HG03097 (cell line): ENCODE measurements around the gene CASKIN2.

Source experiments
- ATAC-seq: cut with Tn5 transposase; IDR thresholded peaks from one replicate; pipeline ENCODE4 v1.9.1; 2021; ENCODE audit not compliant: unreplicated experiment, low FRiP score

CASKIN2 gene, protein sequence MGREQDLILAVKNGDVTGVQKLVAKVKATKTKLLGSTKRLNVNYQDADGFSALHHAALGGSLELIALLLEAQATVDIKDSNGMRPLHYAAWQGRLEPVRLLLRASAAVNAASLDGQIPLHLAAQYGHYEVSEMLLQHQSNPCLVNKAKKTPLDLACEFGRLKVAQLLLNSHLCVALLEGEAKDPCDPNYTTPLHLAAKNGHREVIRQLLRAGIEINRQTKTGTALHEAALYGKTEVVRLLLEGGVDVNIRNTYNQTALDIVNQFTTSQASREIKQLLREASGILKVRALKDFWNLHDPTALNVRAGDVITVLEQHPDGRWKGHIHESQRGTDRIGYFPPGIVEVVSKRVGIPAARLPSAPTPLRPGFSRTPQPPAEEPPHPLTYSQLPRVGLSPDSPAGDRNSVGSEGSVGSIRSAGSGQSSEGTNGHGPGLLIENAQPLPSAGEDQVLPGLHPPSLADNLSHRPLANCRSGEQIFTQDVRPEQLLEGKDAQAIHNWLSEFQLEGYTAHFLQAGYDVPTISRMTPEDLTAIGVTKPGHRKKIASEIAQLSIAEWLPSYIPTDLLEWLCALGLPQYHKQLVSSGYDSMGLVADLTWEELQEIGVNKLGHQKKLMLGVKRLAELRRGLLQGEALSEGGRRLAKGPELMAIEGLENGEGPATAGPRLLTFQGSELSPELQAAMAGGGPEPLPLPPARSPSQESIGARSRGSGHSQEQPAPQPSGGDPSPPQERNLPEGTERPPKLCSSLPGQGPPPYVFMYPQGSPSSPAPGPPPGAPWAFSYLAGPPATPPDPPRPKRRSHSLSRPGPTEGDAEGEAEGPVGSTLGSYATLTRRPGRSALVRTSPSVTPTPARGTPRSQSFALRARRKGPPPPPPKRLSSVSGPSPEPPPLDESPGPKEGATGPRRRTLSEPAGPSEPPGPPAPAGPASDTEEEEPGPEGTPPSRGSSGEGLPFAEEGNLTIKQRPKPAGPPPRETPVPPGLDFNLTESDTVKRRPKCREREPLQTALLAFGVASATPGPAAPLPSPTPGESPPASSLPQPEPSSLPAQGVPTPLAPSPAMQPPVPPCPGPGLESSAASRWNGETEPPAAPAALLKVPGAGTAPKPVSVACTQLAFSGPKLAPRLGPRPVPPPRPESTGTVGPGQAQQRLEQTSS (N-terminal part only)

DNA sequence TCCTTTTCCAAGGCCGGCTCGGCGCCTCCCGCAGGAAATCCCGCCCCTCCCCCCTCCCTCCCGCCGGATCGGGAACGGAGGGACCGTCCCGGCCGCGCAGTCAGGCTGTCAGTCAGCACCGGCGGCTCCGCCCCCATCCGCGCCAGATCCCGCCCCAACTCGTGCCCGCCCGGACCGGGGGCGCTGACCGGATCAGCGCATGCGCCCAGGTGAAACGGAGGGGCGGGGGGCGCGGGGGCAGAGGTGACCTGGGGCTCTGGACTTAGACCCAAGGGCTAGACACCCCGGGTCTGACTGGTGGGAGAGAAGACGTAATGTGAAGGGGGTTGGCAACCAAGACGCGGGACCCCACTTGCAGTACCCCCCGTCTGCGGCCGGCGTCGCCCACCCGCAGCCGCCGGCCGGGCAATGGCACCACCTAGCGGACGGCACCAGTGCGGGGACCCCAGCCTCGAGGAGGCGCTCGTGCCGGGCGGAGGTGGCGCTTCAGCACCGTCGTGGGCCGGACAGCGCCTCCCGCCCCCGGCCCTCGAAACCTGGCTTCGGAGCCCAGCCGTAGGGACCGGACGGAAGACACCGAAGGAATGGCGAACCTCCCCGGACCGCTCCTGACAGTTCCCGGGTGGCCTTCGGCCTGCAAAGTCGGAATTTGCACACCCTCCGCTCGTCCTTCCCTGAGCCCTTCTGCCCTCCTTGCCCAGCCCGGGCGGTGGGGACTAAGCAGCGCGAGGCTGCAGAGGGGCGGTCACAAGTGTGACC, at the start of gene CASKIN2:
CASKIN2 (minus strand) TSS at position 42 of the 759 bp plus-strand sequence. CDS start 1,733 bp downstream, outside the sequence.
- ATAC-seq = peak; percentile 46

DNA sequence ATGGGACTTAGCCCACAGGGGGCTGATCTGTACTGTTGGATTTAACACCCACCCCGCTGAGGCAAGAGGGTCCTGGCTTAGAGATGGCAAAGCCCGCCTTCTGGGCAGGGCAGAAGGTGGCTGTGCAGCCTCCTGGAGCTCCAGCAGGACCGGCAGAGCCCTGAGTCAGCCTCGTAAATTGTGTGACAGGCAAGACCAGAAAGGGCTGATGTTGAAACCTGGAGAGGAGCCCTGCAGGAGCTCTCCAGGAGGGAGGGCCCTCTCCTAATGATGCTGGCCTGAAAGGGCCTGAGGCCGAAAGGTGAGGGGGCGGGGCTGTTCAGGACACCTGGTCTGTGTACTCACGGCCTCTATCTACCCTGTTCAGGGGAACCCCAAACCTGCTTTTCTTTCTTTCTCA, 49.7 kb upstream of the CASKIN2 start:
- ATAC-seq = no peak

DNA sequence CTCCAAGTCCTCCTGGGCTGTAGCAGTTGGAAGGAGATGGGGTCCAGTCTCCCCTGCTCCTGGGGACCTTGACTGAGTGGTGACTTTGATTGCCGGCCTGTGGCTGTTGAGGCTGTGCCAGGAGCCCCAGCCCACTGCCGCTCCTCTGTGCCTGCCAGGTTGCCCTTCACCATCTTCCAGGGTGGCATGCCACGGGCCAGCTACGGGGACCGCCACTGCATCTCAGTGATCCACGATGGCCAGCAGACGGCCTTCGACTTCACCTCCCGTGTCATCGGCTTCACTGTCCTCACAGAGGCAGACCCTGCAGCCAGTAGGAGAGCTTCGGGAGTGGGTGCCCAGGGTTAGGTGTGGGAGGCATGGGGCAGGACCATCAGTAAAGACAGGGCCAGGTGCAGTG, 48.9 kb upstream of the CASKIN2 start:
- ATAC-seq = no peak

DNA sequence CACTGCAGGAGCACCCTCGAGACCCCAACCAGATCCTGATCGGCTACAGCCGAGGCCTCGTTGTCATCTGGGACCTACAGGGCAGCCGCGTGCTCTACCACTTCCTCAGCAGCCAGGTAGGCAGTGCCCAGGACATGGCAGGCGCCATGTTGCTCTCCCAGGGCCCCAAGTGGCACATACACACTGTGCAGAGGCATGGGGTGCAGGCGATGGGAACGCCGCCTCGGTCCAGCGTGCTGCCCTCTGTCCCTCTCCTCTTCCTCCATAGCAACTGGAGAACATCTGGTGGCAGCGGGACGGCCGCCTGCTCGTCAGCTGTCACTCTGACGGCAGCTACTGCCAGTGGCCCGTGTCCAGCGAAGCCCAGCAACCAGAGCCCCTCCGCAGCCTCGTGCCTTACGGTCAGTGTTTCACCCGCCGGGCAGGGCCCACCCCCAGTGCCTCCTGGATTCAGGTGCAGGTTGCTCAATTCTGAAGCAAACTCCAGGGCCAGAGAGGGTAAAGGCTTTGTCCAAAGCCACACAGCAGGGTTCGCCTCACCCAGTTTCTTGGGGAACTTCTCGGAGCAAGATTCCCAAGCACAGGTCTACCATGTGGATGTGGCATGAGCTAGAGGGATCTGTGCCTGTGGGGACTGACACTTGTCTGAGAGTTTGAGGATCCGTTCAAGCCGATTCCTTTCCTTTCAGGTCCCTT, 47.9 kb upstream of the CASKIN2 start:
- no peak for ATAC-seq

DNA sequence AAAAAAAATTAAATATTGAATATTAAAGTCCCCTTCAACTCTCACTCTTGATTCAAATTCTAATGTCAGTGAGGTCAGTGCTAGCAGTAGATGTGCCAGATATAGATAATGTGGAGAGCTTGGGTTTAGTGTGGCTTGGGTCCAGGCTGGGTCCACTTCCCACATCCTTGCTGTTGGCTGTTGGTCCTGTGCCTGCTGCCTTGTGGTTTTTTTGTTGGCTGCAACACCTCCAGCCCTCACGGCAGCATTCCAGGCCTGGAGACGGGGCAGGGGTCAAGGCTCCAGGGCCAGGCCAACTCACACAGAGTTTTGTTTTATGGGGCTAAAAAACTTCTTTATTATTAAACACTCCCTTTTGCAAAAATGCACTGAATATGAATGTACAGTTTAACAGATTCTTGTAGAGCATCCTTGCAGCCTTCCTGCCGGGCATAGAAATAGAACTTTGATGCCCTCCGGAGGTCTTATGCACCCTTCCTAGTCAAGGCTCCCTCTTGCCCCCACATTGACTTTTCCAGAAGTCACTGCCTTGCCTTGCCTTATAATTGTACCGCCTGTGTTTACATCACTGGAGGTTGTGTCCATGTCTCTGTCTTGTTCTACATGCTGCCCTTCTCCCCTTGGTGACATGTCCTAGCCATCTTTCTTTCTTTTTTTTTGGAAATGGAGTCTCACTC, 46.7 kb upstream of the CASKIN2 start:
- no peak for ATAC-seq

DNA sequence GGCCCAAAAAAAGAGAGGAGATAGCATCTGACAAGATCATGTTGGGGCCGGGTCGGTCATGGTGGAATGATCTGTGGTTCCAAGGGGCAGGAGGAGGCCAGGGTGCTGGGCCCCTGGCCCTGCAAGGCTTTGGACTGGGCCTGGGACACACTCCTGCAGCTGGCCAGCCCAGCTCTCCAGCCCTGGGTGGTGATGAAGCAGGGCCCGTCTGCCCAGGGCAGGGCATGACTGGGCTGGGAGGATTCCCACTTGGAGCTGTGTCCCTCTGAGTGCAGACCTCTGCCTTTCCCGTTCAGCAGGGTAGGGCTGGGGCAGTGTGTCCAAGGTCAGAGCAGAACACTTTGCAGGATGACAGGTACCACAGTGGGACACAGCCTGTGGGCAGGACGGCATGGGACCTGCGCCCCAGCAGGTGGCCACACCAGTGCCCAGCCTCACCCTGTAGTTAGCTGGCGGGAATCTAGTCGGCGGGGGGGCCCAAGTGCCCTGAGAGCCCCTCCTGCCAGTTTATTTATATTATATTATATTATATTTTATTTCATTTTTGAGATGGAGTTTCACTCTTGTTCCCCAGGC, 44.7 kb upstream of the CASKIN2 start:
- ATAC-seq = no peak

DNA sequence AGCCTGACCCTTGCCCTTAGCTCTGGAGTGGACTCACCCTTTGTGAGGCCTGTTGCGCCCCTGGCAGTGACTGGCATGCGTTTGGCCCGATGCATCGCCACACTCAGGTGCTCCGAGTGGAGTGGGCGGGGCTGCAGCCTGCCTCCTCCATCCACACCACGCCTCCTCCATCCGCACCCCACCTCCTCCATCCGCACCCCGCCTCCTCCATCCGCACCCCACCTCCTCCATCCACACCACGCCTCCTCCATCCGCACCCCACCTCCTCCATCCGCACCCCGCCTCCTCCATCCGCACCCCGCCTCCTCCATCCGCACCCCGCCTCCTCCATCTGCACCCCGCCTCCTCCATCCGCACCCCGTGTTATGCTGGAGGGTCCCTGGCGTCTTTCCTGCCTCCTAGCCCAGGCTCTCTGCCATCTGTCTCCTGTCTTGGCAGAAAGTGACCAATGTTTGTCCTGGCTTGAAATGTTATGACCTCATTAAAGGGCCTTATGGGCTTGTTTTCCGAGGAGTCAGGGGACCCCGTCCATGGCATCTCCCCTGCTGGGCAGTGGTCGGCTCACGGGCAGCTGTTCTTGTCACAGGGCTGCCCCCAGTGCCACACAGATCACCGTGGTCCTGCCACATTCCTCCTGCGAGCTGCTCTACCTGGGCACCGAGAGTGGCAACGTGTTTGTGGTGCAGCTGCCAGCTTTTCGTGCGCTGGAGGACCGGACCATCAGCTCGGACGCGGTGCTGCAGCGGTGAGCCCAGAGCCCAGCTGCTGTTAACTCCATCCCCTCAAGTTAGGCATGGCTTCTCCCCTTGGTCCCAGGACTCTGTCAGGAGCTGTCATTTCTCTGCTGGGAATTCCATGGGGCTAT, 43.6 kb upstream of the CASKIN2 start:
- no peak for ATAC-seq

DNA sequence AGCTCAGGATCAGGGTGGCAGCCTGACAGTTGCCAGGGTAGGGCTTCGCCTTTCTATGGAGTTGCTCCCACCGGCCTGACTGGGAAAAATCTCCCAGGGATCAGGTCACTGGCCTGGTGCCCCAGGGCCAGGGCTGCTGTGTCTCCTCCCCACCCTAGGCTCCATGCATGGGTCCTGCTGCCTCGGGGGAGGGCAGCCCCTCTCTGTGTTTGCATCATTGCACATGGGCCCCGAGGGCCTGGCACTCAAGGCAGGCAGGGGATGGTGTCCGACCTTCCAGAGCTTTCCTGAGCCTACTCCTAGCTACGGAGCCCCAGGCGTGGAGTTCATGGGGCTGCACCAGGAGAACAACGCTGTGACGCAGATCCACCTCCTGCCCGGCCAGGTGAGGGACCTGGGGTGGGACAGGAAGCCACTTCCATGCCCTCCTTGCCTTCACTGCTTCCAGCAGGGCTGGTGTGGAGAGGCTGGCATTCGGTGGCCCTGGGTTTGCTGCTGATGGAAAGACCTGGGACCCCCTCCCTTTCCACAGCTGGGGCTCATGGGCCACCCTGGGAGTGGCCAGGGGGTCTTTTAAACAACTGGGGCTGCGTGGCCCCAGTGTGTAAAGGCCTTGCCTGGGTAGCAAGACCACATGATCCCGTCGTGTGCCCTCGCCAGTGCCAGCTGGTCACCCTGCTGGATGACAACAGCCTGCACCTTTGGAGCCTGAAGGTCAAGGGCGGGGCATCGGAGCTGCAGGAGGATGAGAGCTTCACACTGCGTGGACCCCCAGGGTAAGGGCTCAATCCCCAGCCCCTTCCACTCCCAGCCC, 42.7 kb upstream of the CASKIN2 start:
- no peak for ATAC-seq

DNA sequence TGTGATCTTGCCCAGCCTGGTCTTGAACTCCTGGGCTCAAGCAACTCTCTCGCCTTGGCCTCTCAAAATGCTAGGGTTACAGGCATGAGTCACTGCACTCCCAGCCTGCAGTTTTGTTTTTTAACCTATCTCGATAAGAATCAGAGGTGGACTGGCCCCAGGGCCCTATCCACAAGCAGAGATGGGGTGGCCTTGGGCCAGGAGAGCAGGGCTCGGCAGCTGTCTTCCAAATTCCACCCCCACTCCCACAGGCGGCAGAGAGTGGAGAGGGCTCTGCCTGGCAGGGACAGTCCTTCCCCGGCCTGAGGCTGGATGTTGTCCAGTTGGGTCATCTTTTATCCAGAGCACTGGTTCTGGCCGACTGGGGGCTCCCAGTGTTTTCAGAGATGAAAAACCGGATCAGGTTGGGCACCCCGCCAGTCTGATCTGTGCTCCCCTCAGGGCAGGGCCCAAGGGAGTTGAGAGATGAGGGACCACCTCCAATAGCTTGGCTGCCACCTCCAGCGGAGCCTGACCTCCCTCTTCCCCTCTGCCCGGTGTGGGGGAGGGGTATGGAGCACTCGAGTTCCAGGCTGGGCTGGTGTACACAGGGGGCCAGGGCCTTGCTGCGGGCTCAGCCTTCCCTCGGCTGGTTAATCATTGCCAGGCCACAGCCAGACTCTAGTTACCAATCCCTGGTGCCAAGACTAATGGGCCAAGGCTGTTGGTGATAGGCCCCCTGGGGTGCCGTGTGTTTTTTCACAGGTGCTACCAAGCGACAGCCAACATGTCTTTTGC, 41.9 kb upstream of the CASKIN2 start:
- no peak for ATAC-seq

DNA sequence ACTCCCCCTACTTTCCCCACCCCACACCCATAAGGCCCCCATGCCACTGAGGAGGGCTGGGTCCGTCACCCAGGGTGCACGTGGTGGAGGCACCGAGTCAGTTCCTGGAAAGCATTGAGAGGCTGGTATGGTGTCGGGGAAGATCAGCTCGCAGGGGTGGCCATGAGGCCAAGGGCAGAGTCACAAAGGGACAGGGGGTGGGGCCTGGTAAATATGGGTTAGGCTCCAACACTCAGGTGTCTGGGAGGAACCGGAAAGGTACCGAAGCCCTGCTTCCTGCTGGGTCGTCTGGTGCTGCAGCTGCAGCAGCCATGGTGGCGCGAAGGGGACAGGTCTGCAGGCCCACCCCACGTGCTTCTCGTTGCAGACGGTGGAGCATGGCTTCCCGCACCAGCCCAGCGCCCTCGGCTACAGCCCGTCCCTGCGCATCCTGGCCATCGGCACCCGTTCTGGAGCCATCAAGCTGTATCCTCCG, 40.4 kb upstream of the CASKIN2 start:
- ATAC-seq = no peak

DNA sequence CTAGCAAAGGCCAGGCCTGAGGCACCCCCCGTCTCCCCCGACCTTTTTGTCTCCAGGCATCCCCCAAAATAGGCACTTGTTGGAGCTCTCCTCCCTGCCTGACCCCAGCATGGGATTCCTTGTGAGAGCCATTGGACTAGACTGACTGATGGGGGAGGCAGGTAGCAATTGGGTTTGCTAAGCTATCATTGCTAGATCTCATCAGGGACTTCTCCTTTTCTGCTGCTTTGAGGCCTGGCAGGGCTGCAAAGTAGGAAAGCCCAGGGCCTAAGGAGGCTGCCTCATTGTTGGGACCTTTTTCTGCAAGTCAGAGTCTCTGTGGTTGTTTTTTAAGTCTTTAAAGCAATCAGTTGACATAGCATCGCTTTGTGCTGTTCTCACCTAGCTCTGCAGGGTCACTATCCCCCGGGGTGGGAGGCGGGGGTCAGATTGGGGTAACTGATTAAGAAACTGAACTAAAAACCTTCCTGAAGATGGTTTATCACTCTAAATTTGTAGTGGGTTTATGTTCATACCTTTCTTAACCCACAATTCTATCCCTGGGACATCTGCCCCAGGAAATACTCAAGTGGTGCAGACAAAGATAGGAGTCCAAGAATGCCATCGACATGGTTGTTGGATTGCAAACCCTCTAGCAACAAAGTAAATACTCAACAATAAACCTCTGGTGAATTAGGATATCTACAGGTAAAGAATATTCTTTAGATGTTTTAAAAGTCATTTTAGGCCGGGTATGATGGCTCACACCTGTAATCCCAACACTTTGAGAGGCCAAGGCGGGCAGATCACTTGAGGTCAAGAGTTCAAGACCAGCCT, 38.2 kb upstream of the CASKIN2 start:
- no peak for ATAC-seq

DNA sequence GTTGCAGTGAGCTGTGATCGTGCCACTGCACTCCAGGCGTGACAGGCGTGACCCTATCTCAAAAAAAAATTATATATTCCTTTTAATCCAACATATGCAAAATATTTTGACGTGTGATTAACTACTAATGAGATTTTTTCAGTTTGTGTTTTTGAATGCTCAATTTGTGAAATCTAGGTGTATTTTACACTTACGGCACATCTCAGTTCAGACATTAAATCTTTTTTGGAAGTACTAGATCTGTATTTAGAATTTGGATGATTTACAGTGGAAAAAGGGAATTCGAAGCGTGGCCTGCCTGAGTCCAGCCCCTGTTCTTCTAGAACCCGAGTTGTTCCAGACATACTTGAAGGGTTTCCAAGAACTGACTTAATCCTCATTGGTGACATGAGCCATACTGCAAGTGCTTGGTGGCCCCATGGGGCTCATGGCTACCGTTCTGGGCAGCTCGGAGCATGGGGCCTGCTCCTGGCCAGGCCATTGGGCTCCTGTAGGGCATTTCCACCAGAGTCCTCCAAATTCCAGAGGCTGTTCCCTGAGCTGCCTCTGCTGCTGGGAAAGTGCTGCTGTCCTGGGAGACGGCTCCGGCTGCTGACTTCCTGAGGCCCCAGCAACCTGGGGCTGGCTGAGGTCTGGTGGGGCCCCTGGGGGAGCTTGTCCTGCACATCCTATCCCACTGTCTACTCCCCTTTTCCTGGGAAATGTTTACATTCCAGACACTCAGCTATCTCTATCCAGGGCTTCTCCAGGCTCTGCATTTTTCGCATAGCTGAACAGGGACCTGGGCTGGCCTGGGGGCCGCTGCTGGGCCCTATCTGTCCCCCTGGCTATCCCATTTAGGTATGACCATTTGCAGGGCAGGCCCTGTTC, 37.3 kb upstream of the CASKIN2 start:
- ATAC-seq = no peak

DNA sequence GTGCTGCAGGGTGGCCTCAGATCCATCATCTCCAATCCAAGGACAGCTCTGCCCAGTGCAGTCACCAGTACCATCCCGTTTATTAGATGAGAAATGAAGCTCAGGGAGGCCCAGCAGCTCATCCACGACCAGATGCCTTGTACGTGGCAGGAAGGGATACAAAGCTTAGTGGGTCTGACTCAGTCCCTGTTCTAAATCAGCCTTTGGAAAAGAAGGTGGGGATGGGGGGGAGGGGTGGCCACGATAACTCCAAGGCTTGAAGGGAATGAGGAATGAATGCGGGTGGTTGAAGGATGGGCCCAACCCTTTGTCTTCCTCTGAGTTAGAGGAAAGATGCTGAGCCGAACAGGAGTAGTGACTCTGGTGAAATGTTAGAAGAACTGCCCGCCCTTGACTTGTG, 35.9 kb upstream of the CASKIN2 start:
- ATAC-seq = no peak

DNA sequence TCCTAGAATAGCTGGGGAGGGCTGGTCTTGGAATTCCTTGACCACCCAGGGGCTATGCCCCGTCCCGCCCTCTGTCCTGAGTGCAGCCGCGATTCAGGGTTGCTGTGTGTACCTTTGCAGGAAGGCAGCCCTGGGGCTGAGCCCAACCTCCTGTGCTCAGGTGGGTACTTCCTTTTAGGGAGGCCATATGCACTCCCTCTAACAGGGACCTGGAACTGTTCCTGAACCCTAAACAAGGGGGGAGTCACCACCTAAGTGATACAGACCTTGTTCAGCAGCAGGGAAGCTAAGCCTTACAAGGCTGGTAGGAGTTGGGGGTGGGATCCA, 34.8 kb upstream of the CASKIN2 start:
- no peak for ATAC-seq
